ENCODE results near the gene SLC15A4. TPM values are rescaled to one million over a fixed set of nuclear protein-coding genes. Genes with fewer than 3 reads are reported as not detected.

Gene SLC15A4
- total RNA-seq, 3 donors from 2014 or later, result 38.6 to 64.7 (median 41.0) TPM

DNA sequence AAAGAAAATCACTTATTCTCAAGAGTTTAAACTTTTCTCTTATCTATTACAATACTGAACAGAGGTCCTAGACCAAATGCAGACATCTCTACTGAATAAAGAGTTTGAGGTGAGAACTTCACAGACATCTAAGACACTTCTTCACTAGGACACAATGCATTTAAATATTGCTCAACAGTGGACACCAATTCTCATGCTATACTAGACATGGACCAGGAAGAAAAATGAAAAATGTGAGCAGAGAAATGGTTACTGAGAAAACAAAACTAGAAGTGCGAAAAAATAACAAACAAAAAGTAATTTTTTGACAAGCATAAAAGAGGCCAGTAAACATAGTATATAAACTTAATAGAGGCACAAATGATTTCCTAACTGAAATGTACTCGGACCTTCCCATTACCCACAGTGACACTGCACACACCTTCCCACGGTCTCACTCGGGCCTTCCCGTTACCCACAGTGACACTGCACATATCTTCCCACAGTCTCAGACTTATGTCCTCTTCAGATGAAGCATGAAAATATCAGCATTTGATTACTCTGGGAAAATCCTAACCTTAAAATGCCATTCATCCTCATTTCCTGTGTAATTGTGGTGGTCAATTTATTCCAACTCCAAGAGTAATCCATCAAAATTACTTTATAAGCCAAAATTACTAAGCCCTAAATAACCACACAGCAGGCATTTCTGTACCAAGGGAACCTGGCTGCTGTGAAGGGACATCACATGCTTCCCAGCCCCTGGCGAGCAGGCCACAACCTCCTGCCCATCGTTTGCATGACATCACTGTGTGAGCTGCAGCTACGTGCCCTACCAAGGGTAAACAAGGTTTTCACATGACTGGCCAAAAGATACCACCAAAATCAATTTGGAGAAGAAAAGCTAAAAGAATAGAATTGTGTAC lies 6.4 kb downstream of the SLC15A4 start:
- no peak overlapping the region for H3K4me3 ChIP-seq
- H3K27me3 ChIP-seq, result no peaks in the 10 kb centered on the region
- no peaks in the 10 kb centered on the region for H3K36me3 ChIP-seq
- H3K4me1 ChIP-seq, result peaks cover 0 to 6% of the 10 kb centered on the region in 2 donors
- intact Hi-C loops (cut with DNase I; ENCODE audit: low total_unique reads), result no loop called here
- no peaks in the 10 kb centered on the region for H3K9me3 ChIP-seq
- H3K27ac ChIP-seq, result peak overlapping the region; percentile 73 to 76
- TF ChIP-seq, protein P1, sequence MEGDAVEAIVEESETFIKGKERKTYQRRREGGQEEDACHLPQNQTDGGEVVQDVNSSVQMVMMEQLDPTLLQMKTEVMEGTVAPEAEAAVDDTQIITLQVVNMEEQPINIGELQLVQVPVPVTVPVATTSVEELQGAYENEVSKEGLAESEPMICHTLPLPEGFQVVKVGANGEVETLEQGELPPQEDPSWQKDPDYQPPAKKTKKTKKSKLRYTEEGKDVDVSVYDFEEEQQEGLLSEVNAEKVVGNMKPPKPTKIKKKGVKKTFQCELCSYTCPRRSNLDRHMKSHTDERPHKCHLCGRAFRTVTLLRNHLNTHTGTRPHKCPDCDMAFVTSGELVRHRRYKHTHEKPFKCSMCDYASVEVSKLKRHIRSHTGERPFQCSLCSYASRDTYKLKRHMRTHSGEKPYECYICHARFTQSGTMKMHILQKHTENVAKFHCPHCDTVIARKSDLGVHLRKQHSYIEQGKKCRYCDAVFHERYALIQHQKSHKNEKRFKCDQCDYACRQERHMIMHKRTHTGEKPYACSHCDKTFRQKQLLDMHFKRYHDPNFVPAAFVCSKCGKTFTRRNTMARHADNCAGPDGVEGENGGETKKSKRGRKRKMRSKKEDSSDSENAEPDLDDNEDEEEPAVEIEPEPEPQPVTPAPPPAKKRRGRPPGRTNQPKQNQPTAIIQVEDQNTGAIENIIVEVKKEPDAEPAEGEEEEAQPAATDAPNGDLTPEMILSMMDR (IDR thresholded peaks at IDR 0.05), result no peak
- TF ChIP-seq POLR2A (IDR thresholded peaks at IDR 0.05) (no peak), POLR2AphosphoS5 (IDR thresholded peaks at IDR 0.05) (peak in 1 of 3 donors; percentile 28)
- DNase-seq (ENCODE audit: low spot score in 2 of 2), result peak in 1 of 2 donors; percentile 53

DNA sequence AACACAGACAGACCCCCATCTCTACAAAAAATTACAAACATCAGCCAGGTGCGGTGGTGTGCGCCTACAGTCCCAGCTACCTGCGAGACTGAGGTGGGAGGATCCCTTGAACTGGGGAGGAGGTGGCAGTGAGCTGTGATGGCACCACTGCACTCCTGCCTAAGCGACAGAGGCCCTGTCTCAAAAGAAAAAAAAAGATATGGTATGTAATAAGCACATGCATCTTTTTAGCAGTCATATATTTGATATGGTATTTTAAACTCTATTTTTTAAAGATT lies 7.2 kb downstream of the SLC15A4 start:
- H3K27ac ChIP-seq, result peak overlapping the region in 1 of 2 donors; percentile 53
- intact Hi-C loops (cut with DNase I; ENCODE audit: low total_unique reads), result no loop called here
- TF ChIP-seq, protein P1 (IDR thresholded peaks at IDR 0.05), result no peak
- TF ChIP-seq POLR2A (IDR thresholded peaks at IDR 0.05), result no peak
- no peak for TF ChIP-seq POLR2AphosphoS5 (IDR thresholded peaks at IDR 0.05)
- DNase-seq (ENCODE audit: low spot score in 2 of 2), result no peak
- no peaks in the 10 kb centered on the region for H3K9me3 ChIP-seq
- H3K4me1 ChIP-seq, result no peaks in the 10 kb centered on the region
- no peak overlapping the region for H3K4me3 ChIP-seq
- no peaks in the 10 kb centered on the region for H3K27me3 ChIP-seq
- no peaks in the 10 kb centered on the region for H3K36me3 ChIP-seq

DNA sequence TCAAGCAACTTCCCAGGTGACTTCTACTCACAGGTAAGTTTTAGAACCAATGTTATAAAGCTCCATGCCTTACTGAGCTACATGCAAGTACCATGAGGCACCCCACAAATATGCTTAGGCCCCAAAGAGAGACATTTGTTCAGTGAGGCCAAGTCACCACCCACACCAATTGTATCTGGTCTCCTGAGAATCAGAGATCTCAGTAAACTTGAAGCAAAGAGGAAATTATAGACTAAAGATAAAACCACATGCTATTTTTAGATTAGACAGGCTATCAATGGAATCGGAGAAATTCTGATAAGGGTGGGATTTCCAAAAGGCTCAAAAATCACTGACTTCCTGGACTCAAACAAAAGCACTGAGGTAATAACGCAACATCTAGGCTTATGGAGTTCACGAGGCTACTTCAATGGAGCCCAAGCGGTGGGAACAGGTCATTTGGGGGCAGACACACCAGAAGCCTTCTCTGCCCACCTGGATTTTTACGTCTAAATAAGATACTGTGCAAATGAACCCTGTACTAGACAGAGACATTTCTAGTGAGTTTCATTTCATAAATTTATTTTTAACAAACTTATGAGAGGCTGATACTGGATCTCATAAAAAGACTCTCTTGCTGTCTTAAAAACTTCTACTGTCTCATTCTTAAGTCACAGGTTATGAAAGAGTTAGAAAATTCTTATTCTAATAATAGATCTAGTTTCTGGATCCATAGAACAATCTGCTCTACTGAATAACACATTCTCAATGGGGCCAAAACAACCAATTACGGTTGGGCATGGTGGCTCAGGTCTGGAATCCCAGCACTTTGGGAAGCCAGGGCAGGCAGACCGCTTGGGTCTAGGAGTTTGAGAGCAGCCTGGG lies 7.7 kb downstream of the SLC15A4 start:
- TF ChIP-seq POLR2A (IDR thresholded peaks at IDR 0.05) (no peak), POLR2AphosphoS5 (IDR thresholded peaks at IDR 0.05) (no peak)
- TF ChIP-seq, protein P1 (IDR thresholded peaks at IDR 0.05), result no peak
- H3K9me3 ChIP-seq, result no peaks in the 10 kb centered on the region
- H3K4me3 ChIP-seq, result no peak overlapping the region
- H3K4me1 ChIP-seq, result no peaks in the 10 kb centered on the region
- no peaks in the 10 kb centered on the region for H3K27me3 ChIP-seq
- H3K36me3 ChIP-seq, result no peaks in the 10 kb centered on the region
- intact Hi-C loops (cut with DNase I; ENCODE audit: low total_unique reads), result no loop called here
- H3K27ac ChIP-seq, result peak overlapping the region in 1 of 2 donors; percentile 53
- no peak for DNase-seq (ENCODE audit: low spot score in 2 of 2)

DNA sequence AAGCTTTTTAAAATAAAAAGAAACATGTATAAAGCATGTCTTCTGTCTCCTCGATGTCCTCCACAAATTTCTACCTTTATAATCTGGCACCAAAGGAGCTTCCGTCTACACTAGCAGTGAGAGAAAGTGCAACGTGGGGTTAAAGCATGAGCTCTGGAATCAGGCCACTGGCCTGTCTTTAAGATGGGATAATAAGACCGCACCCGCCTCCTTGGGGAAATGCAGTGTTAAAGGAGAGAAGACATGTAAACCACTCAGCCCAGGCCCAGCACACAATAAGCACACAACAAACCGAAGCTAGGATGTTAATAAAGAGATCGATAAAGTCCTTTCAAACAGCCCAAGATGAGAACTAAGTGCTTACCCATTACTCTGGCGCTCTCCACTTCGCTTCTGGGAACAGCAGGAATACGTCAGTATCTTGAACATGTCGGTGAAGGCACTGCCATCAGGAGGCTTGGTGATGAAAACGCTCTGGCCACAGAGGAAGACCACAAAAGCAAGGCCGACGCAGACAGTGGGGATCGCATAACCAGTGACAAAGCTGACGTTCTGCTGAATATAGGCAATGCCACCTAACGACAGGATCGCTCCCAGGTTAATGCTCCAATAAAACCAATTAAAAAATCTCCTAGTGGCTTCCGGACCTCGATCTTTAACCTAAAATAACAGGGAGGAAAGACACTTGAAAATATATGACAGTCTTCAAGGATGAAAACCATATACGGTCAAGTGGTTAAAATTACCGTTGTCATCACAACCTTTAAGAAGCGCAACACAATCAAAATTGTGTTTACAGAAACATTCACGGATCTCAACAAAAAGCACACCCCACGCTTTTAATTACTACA lies 9.1 kb downstream of the SLC15A4 start:
- TF ChIP-seq, protein P1 (IDR thresholded peaks at IDR 0.05), result no peak
- TF ChIP-seq POLR2AphosphoS5 (IDR thresholded peaks at IDR 0.05) (no peak), POLR2A (IDR thresholded peaks at IDR 0.05) (no peak)
- no peaks in the 10 kb centered on the region for H3K4me1 ChIP-seq
- DNase-seq (ENCODE audit: low spot score in 2 of 2), result no peak
- H3K27ac ChIP-seq, result no peak overlapping the region
- H3K36me3 ChIP-seq, result no peaks in the 10 kb centered on the region
- no peaks in the 10 kb centered on the region for H3K9me3 ChIP-seq
- intact Hi-C loops (cut with DNase I; ENCODE audit: low total_unique reads), result no loop called here
- no peaks in the 10 kb centered on the region for H3K27me3 ChIP-seq
- H3K4me3 ChIP-seq, result no peak overlapping the region

Measured in breast epithelium (tissue), 4 donors.